HUES64 (cell line): ENCODE results near the gene OR4D6.
"Not testable (repeated sequence)": the region's sequence is repeated elsewhere in the genome, so short reads cannot be mapped to it uniquely, and the experiment has no call there.

Experiments
- H3K27ac ChIP-seq: 2 replicates; pipeline ENCODE4 v1.7.0; 2013; ENCODE audit warnings: low read depth, low read length, inconsistent platforms
- H3K27me3 ChIP-seq: 2 replicates; pipeline ENCODE4 v1.6.1; 2013; ENCODE audit warnings: mild to moderate bottlenecking, low read length; ENCODE audit not compliant: insufficient read depth
- H3K36me3 ChIP-seq: 2 replicates; pipeline ENCODE4 v1.6.1; 2013; ENCODE audit warnings: mild to moderate bottlenecking, low read length; ENCODE audit not compliant: insufficient read depth
- H3K4me1 ChIP-seq: 2 replicates; pipeline ENCODE4 v1.6.1; 2013; ENCODE audit warnings: mild to moderate bottlenecking, low read length, moderate library complexity; ENCODE audit not compliant: insufficient read depth
- H3K4me3 ChIP-seq: 2 replicates; pipeline ENCODE4 v1.5.1; 2013; ENCODE audit warnings: mild to moderate bottlenecking, low read length, moderate library complexity
- H3K9ac ChIP-seq: 2 replicates; pipeline ENCODE4 v1.6.1; 2013; ENCODE audit warnings: mild to moderate bottlenecking, low read depth, low read length
- H3K9me3 ChIP-seq: 2 replicates; pipeline ENCODE4 v1.6.1; 2013; ENCODE audit warnings: low read depth, low read length; ENCODE audit not compliant: insufficient read depth
- WGBS: fragments of 150-250, 120-280 bp; methylation state at CpG from one replicate; pipeline ENCODE4 v1.1.7; 2013; ENCODE audit warnings: missing lambda C conversion rate; 5-methylcytosine and 5-hydroxymethylcytosine counted together

The OR4D6 gene

GRCh38 chr11:59436169-59436568, 20.6 kb upstream of the OR4D6 start, which contains the start of gene OR5A1:
TSS of gene OR5A1 (plus strand) at chr11:59436469. CDS start at chr11:59443169, 6,700 bp downstream.
- Histone ChIP-seq H3K27me3 (no peaks in the 10 kb centered on the region), H3K36me3 (no peaks in the 10 kb centered on the region), H3K9me3 (no peaks in the 10 kb centered on the region), H3K4me1 (peaks cover 3% of the 10 kb centered on the region; the same call in 1 of the 2 replicates), H3K4me3 (no peak within 1 kb of the TSS), H3K27ac (no peak within 1 kb of the TSS), H3K9ac (no peak within 1 kb of the TSS)
- 81% methylated on average over 3 of the region's 3 CpGs for WGBS

GRCh38 chr11:59437770-59438169, 19.0 kb upstream of the OR4D6 start:
- H3K27me3 ChIP-seq, result no peaks in the 10 kb centered on the region
- 91% methylated on average over 7 of the region's 7 CpGs for WGBS
- H3K4me1 ChIP-seq, result peaks cover 3% of the 10 kb centered on the region; the same call in 1 of the 2 replicates

GRCh38 chr11:59445624-59446023, 11.1 kb upstream of the OR4D6 start:
- not testable (repeated sequence) for H3K4me3 ChIP-seq, H3K4me1 ChIP-seq, H3K27ac ChIP-seq, H3K27me3 ChIP-seq, H3K9ac ChIP-seq, H3K9me3 ChIP-seq, H3K36me3 ChIP-seq
- WGBS, result 83% methylated on average over 1 of the region's 1 CpG

More at GRCh38 chr11:59437770-59438169, 19.0 kb upstream of the OR4D6 start:
- Histone ChIP-seq H3K36me3 (no peaks in the 10 kb centered on the region), H3K9ac (no peak overlapping the region), H3K9me3 (no peaks in the 10 kb centered on the region), H3K4me3 (no peak overlapping the region), H3K27ac (no peak overlapping the region)

- H3K36me3 ChIP-seq, result no peaks in the 10 kb centered on the region
- no peaks in the 10 kb centered on the region for H3K27me3 ChIP-seq
- 90% methylated on average over 1 of the region's 2 CpGs for WGBS
These were observed 8.3 kb upstream of the OR4D6 start for GRCh38 chr11:59448484-59448883.

GRCh38 chr11:59459916-59460315, 3.2 kb downstream of the OR4D6 start:
- Histone ChIP-seq H3K9me3 (no peaks in the 10 kb centered on the region), H3K36me3 (no peaks in the 10 kb centered on the region), H3K4me1 (peaks cover 4% of the 10 kb centered on the region; the same call in 1 of the 2 replicates), H3K4me3 (no peak overlapping the region), H3K9ac (no peak overlapping the region), H3K27me3 (no peaks in the 10 kb centered on the region), H3K27ac (no peak overlapping the region)
- 77% methylated on average over 3 of the region's 3 CpGs for WGBS

More at GRCh38 chr11:59448484-59448883, 8.3 kb upstream of the OR4D6 start:
- Histone ChIP-seq H3K9me3 (no peaks in the 10 kb centered on the region), H3K4me3 (no peak overlapping the region), H3K27ac (no peak overlapping the region), H3K9ac (no peak overlapping the region), H3K4me1 (no peaks in the 10 kb centered on the region)

- H3K27me3 ChIP-seq, result no peaks in the 10 kb centered on the region
- no peaks in the 10 kb centered on the region for H3K9me3 ChIP-seq
- H3K27ac ChIP-seq, result no peak overlapping the region
- no peak overlapping the region; the same call in 1 of the 2 replicates for H3K9ac ChIP-seq
- WGBS, result 79% methylated on average over 5 of the region's 5 CpGs
- no peaks in the 10 kb centered on the region for H3K36me3 ChIP-seq
- H3K4me3 ChIP-seq, result no peak overlapping the region
- no peaks in the 10 kb centered on the region for H3K4me1 ChIP-seq
These were observed 6.5 kb downstream of the OR4D6 start for GRCh38 chr11:59463190-59463641.

GRCh38 chr11:59473015-59473414, 16.3 kb downstream of the OR4D6 start, which contains the start of gene OR4D10:
TSS of gene OR4D10 (plus strand) at chr11:59473315. CDS start at chr11:59477430, 4,115 bp downstream.
- no peaks in the 10 kb centered on the region for H3K9me3 ChIP-seq
- no peaks in the 10 kb centered on the region for H3K36me3 ChIP-seq
- no peak within 1 kb of the TSS for H3K9ac ChIP-seq
- no peaks in the 10 kb centered on the region for H3K27me3 ChIP-seq
- H3K4me3 ChIP-seq, result no peak within 1 kb of the TSS
- no peak within 1 kb of the TSS for H3K27ac ChIP-seq
- no peaks in the 10 kb centered on the region for H3K4me1 ChIP-seq

GRCh38 chr11:59475176-59475575, 18.4 kb downstream of the OR4D6 start:
- Histone ChIP-seq H3K4me3 (no peak overlapping the region), H3K9ac (no peak overlapping the region), H3K27me3 (no peaks in the 10 kb centered on the region), H3K27ac (no peak overlapping the region), H3K36me3 (no peaks in the 10 kb centered on the region), H3K4me1 (no peaks in the 10 kb centered on the region), H3K9me3 (no peaks in the 10 kb centered on the region)
- 84% methylated on average over 8 of the region's 9 CpGs for WGBS

GRCh38 chr11:59479906-59480305, 23.1 kb downstream of the OR4D6 start:
- Histone ChIP-seq H3K9me3 (no peaks in the 10 kb centered on the region), H3K9ac (no peak overlapping the region), H3K4me1 (no peaks in the 10 kb centered on the region), H3K27me3 (no peaks in the 10 kb centered on the region), H3K4me3 (no peak overlapping the region), H3K36me3 (no peaks in the 10 kb centered on the region), H3K27ac (no peak overlapping the region)

GRCh38 chr11:59480359-59480758, 23.6 kb downstream of the OR4D6 start:
- Histone ChIP-seq H3K4me3 (no peak overlapping the region), H3K36me3 (no peaks in the 10 kb centered on the region), H3K27me3 (no peaks in the 10 kb centered on the region), H3K9ac (no peak overlapping the region), H3K9me3 (no peaks in the 10 kb centered on the region), H3K27ac (no peak overlapping the region), H3K4me1 (no peaks in the 10 kb centered on the region)
- 93% methylated on average over 3 of the region's 3 CpGs for WGBS

GRCh38 chr11:59501931-59502330, 45.2 kb downstream of the OR4D6 start:
- H3K27me3 ChIP-seq, result no peaks in the 10 kb centered on the region
- no peaks in the 10 kb centered on the region for H3K36me3 ChIP-seq
- no CpG with 5 or more reads among the region's 1 CpG for WGBS
- H3K9ac ChIP-seq, result no peak overlapping the region
- no peak overlapping the region for H3K4me3 ChIP-seq
- H3K9me3 ChIP-seq, result no peaks in the 10 kb centered on the region
- no peak overlapping the region for H3K27ac ChIP-seq
- H3K4me1 ChIP-seq, result no peaks in the 10 kb centered on the region

- Histone ChIP-seq H3K4me1 (no peaks in the 10 kb centered on the region), H3K4me3 (no peak within 1 kb of the TSS), H3K27me3 (no peaks in the 10 kb centered on the region), H3K9me3 (no peaks in the 10 kb centered on the region), H3K27ac (no peak within 1 kb of the TSS), H3K9ac (no peak within 1 kb of the TSS), H3K36me3 (no peaks in the 10 kb centered on the region)
These were observed 46.5 kb downstream of the OR4D6 start, which contains the start of gene OR4D11 for GRCh38 chr11:59503276-59503675. TSS of gene OR4D11 (plus strand) at chr11:59503576. CDS start at chr11:59503576, 0 bp downstream.
